Mesenchymal stem cell (in vitro differentiated cells and primary cell): Measurements from ENCODE around the gene NKX6-1.
A peak's percentile ranks its signal among the peaks of the same experiment; 100 is the strongest.

Experiments
- DNase-seq: peaks from one replicate; pipeline ENCODE4 v3.0.0-alpha.2; 2013
- H2AFZ ChIP-seq: one replicate; pipeline ENCODE4 v1.6.1; 2013; ENCODE audit warnings: low read depth, mild to moderate bottlenecking, control low read depth, inconsistent platforms, low read length, moderate library complexity
- H2AK5ac ChIP-seq: 2 replicates; pipeline ENCODE4 v1.6.1; 2013; ENCODE audit warnings: low read length, moderate library complexity, mild to moderate bottlenecking, inconsistent platforms; ENCODE audit not compliant: severe bottlenecking
- H2BK120ac ChIP-seq: one replicate; pipeline ENCODE4 v1.6.1; 2013; ENCODE audit warnings: low read depth, mild to moderate bottlenecking, inconsistent platforms, low read length, moderate library complexity
- H2BK12ac ChIP-seq, 2 experiments: one replicate each; pipeline ENCODE4 v1.6.1; 2013; ENCODE audit warnings: inconsistent platforms in 2 of 2, low read length in 2 of 2, mild to moderate bottlenecking in 2 of 2, moderate library complexity in 2 of 2, control low read depth in 1 of 2
- H2BK15ac ChIP-seq: one replicate; pipeline ENCODE4 v1.6.1; 2013; ENCODE audit warnings: mild to moderate bottlenecking, low read depth, inconsistent platforms; ENCODE audit not compliant: poor library complexity, severe bottlenecking
- H2BK5ac ChIP-seq: 2 replicates; pipeline ENCODE4 v1.6.1; 2013; ENCODE audit warnings: low read depth, mild to moderate bottlenecking, low read length, control low read depth, inconsistent platforms; ENCODE audit not compliant: poor library complexity, severe bottlenecking
- H3K14ac ChIP-seq, 2 experiments: one replicate each; pipeline ENCODE4 v1.6.1; 2013; ENCODE audit warnings: inconsistent platforms in 2 of 2, low read length in 2 of 2, control low read depth in 1 of 2, mild to moderate bottlenecking in 1 of 2, moderate library complexity in 1 of 2
- H3K18ac ChIP-seq, 2 experiments: one replicate each; pipeline ENCODE4 v1.6.1; 2013; ENCODE audit warnings: inconsistent platforms in 2 of 2, low read length in 2 of 2, control low read depth in 1 of 2, low read depth in 1 of 2, mild to moderate bottlenecking in 1 of 2
- H3K23ac ChIP-seq, 2 experiments: one replicate each; pipeline ENCODE4 v1.6.1; 2013; ENCODE audit warnings: inconsistent platforms in 2 of 2, low read length in 2 of 2, mild to moderate bottlenecking in 2 of 2, moderate library complexity in 2 of 2, control low read depth in 1 of 2
- H3K27ac ChIP-seq: 2 replicates; pipeline ENCODE4 v1.5.1; 2013; ENCODE audit warnings: mild to moderate bottlenecking, moderate library complexity, low read length, control low read depth, inconsistent platforms; ENCODE audit not compliant: poor library complexity, severe bottlenecking
- H3K27me3 ChIP-seq, 2 experiments: 2 replicates each; pipeline versions ENCODE4 v1.6.1 to v1.7.0; 2013; ENCODE audit warnings: low read length in 2 of 2, mild to moderate bottlenecking in 2 of 2, moderate library complexity in 2 of 2, control low read depth in 1 of 2, inconsistent platforms in 1 of 2; ENCODE audit not compliant: control insufficient read depth in 1 of 2, insufficient read depth in 1 of 2
- H3K36me3 ChIP-seq, 2 experiments: 2 replicates each; pipeline versions ENCODE4 v1.6.1 to v1.7.0; 2013; ENCODE audit warnings: low read length in 2 of 2, control low read depth in 1 of 2, inconsistent platforms in 1 of 2, low read depth in 1 of 2, mild to moderate bottlenecking in 1 of 2; ENCODE audit not compliant: insufficient read depth in 2 of 2, control insufficient read depth in 1 of 2
- H3K4ac ChIP-seq, 2 experiments: one replicate each; pipeline ENCODE4 v1.6.1; 2013; ENCODE audit warnings: inconsistent platforms in 2 of 2, low read length in 2 of 2, mild to moderate bottlenecking in 2 of 2, moderate library complexity in 2 of 2, control low read depth in 1 of 2, low read depth in 1 of 2
- H3K4me1 ChIP-seq: 2 replicates; pipeline ENCODE4 v1.6.1; 2013; ENCODE audit warnings: low read depth, low read length, control low read depth; ENCODE audit not compliant: control insufficient read depth, insufficient read depth
- H3K4me2 ChIP-seq: 2 replicates; pipeline ENCODE4 v1.6.1; 2013; ENCODE audit warnings: low read length, mild to moderate bottlenecking, inconsistent platforms; ENCODE audit not compliant: poor library complexity, severe bottlenecking
- H3K4me3 ChIP-seq, 2 experiments: 2 replicates each; pipeline versions ENCODE4 v1.5.1 to v1.7.0; 2013; ENCODE audit warnings: low read length in 2 of 2, mild to moderate bottlenecking in 2 of 2, control low read depth in 1 of 2, low read depth in 1 of 2; ENCODE audit not compliant: insufficient read depth in 1 of 2
- H3K79me1 ChIP-seq: replicated peaks from 2 replicates; pipeline ENCODE4 v1.6.1; 2013; ENCODE audit warnings: mild to moderate bottlenecking, control low read depth, low read length, inconsistent platforms; ENCODE audit not compliant: poor library complexity, severe bottlenecking
- H3K9ac ChIP-seq: 2 replicates; pipeline ENCODE4 v1.7.0; 2013; ENCODE audit warnings: mild to moderate bottlenecking, low read length, moderate library complexity
- H3K9me3 ChIP-seq: 2 replicates; pipeline ENCODE4 v1.7.0; 2013; ENCODE audit warnings: mild to moderate bottlenecking, low read length; ENCODE audit not compliant: control insufficient read depth
- H4K8ac ChIP-seq: one replicate; pipeline ENCODE4 v1.6.1; 2013; ENCODE audit warnings: inconsistent platforms, mild to moderate bottlenecking, low read length, moderate library complexity
- H4K91ac ChIP-seq: one replicate; pipeline ENCODE4 v1.6.1; 2013; ENCODE audit warnings: mild to moderate bottlenecking, low read length, inconsistent platforms
- WGBS: methylation state at CpG from one replicate; pipeline ENCODE4 v1.1.7; 2013; ENCODE audit warnings: mixed read lengths; 5-methylcytosine and 5-hydroxymethylcytosine counted together

NKX6-1 gene

DNA sequence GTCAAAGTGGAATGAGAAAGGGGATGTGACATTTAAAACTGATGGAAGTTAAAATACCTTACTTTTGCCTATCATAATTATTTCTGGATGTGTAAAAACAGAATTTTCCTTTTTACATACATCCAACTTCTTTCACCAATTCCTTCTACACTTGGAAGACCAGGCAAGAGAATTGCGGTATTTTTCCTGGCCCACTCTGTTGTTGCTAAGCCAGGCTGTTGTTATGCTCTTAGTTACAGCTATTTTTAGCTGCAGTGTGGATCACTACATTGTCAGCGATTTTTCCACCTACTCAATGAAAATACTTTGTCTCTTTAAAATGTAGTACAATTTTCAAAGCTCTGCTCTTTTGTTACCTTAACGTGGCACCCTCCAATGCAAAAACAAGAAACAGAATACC, 43.4 kb downstream of the NKX6-1 start:
- no peak overlapping the region for H2BK15ac ChIP-seq
- no peak overlapping the region for H2BK5ac ChIP-seq
- no peak overlapping the region for H4K8ac ChIP-seq
- H3K9ac ChIP-seq: no peak overlapping the region
- no peak overlapping the region for H3K14ac ChIP-seq
- H3K27ac ChIP-seq: no peak overlapping the region
- H3K79me1 ChIP-seq: no peaks in the 10 kb centered on the region
- H2AK5ac ChIP-seq: no peak overlapping the region
- no peak overlapping the region for H3K4ac ChIP-seq
- no peak overlapping the region for H2BK12ac ChIP-seq
- no peak overlapping the region for H2AFZ ChIP-seq
- no peak overlapping the region for H4K91ac ChIP-seq
- peaks cover 0 to 11% of the 10 kb centered on the region in 2 experiments for H3K27me3 ChIP-seq
- no peak overlapping the region for H3K23ac ChIP-seq
- no peaks in the 10 kb centered on the region for H3K9me3 ChIP-seq
- 64% methylated on average over 3 of the region's 3 CpGs for WGBS
- H3K36me3 ChIP-seq: no peaks in the 10 kb centered on the region
- H3K4me1 ChIP-seq: no peaks in the 10 kb centered on the region
- H3K4me2 ChIP-seq: no peak overlapping the region
- no peak for DNase-seq
- H3K18ac ChIP-seq: no peak overlapping the region
- no peak overlapping the region for H2BK120ac ChIP-seq
- no peak overlapping the region for H3K4me3 ChIP-seq

GRCh38 chr4:84451546-84451945, 47.5 kb downstream of the NKX6-1 start:
- Histone ChIP-seq H3K18ac (no peak overlapping the region), H3K27me3 (peaks cover 0 to 17% of the 10 kb centered on the region in 2 experiments)
- peak; percentile 2 for DNase-seq

GRCh38 chr4:84443523-84443922, 55.6 kb downstream of the NKX6-1 start:
- Histone ChIP-seq H3K4me2 (no peak overlapping the region), H2AFZ (no peak overlapping the region), H2AK5ac (no peak overlapping the region), H3K18ac (no peak overlapping the region), H3K14ac (no peak overlapping the region), H2BK120ac (no peak overlapping the region), H3K79me1 (no peaks in the 10 kb centered on the region), H3K4me3 (no peak overlapping the region), H3K27me3 (peaks cover 0 to 21% of the 10 kb centered on the region in 2 experiments), H2BK15ac (no peak overlapping the region), H4K8ac (no peak overlapping the region), H3K4me1 (no peaks in the 10 kb centered on the region), H2BK5ac (no peak overlapping the region), H3K27ac (no peak overlapping the region), H3K9ac (no peak overlapping the region), H3K9me3 (no peaks in the 10 kb centered on the region), H3K23ac (no peak overlapping the region), H2BK12ac (no peak overlapping the region), H3K36me3 (no peaks in the 10 kb centered on the region), H3K4ac (no peak overlapping the region), H4K91ac (no peak overlapping the region)
- 92% methylated on average over 3 of the region's 5 CpGs for WGBS
- no peak for DNase-seq

More at GRCh38 chr4:84451546-84451945, 47.5 kb downstream of the NKX6-1 start:
- Histone ChIP-seq H3K79me1 (no peaks in the 10 kb centered on the region), H2BK12ac (no peak overlapping the region), H2BK120ac (no peak overlapping the region), H4K8ac (no peak overlapping the region), H3K9ac (no peak overlapping the region), H3K4me1 (no peaks in the 10 kb centered on the region), H3K9me3 (no peaks in the 10 kb centered on the region), H2AFZ (no peak overlapping the region), H3K23ac (no peak overlapping the region), H3K27ac (no peak overlapping the region), H3K14ac (no peak overlapping the region), H3K4ac (no peak overlapping the region), H2BK15ac (no peak overlapping the region), H2AK5ac (no peak overlapping the region), H3K4me3 (no peak overlapping the region), H4K91ac (no peak overlapping the region), H2BK5ac (no peak overlapping the region), H3K36me3 (no peaks in the 10 kb centered on the region), H3K4me2 (no peak overlapping the region)
- WGBS: 9% methylated on average over 2 of the region's 3 CpGs

- no peak overlapping the region for H3K4me3 ChIP-seq
- H3K79me1 ChIP-seq: no peaks in the 10 kb centered on the region
- H2BK15ac ChIP-seq: no peak overlapping the region
- peaks cover 0 to 23% of the 10 kb centered on the region in 2 experiments for H3K27me3 ChIP-seq
- H3K4ac ChIP-seq: no peak overlapping the region
- H3K18ac ChIP-seq: no peak overlapping the region
- H2BK12ac ChIP-seq: no peak overlapping the region
- H4K8ac ChIP-seq: no peak overlapping the region
- H3K23ac ChIP-seq: no peak overlapping the region
- H2AK5ac ChIP-seq: no peak overlapping the region
- no peak overlapping the region for H4K91ac ChIP-seq
- no peak overlapping the region for H2BK5ac ChIP-seq
- no peak overlapping the region for H2AFZ ChIP-seq
- no peak overlapping the region for H2BK120ac ChIP-seq
- 63% methylated on average over 1 of the region's 2 CpGs for WGBS
- H3K36me3 ChIP-seq: no peaks in the 10 kb centered on the region
- H3K4me1 ChIP-seq: no peaks in the 10 kb centered on the region
- no peak for DNase-seq
- no peak overlapping the region for H3K4me2 ChIP-seq
- no peak overlapping the region for H3K9ac ChIP-seq
- no peak overlapping the region for H3K14ac ChIP-seq
- H3K9me3 ChIP-seq: no peaks in the 10 kb centered on the region
- H3K27ac ChIP-seq: no peak overlapping the region
Measured at GRCh38 chr4:84442778-84443177, 56.3 kb downstream of the NKX6-1 start.
